GM12878 (cell line): ENCODE measurements around the gene KCNK17. TPM values are rescaled to one million over a fixed set of nuclear protein-coding genes. Genes with fewer than 3 reads are reported as not detected.

Experiments
- ATAC-seq: fragments of 200-7000 bp; cut with Tn5 transposase; 3 replicates; pipeline ENCODE4 v1.9.1; 2020; ENCODE audit warnings: mild to moderate bottlenecking, moderate library complexity
- BruUV-seq: library from RNA; stranded (reverse); fragments of 400-500 nt; replicated peaks from 2 replicates; lab custom pipeline; 2021; lab: Mats Ljungman, UMichigan
- CTCF ChIA-PET: fragments of 300-600 bp; sonication (Branson Sonifier 250); formaldehyde crosslinking; extraction: SDS; loops from one replicate; lab custom pipeline; 2021; ENCODE audit warnings: inconsistent platforms; lab: Yijun Ruan, JAX
- POLR2A ChIA-PET: fragments of 350-600 bp; formaldehyde crosslinking; extraction: SDS; loops from one replicate; lab custom pipeline; 2021; ENCODE audit warnings: inconsistent platforms; lab: Charles Lee
- RAD21 ChIA-PET: fragments of 300-600 bp; sonication (Branson Sonifier 250); formaldehyde crosslinking; loops from one replicate; lab custom pipeline; 2023; ENCODE audit warnings: antibody characterized with exemption; ENCODE audit not compliant: unreplicated experiment; lab: Charles Lee
- SMC1A ChIA-PET: fragments of 300-600 bp; sonication (Branson Sonifier 250); formaldehyde crosslinking; loops from one replicate; lab custom pipeline; 2023; ENCODE audit not compliant: unreplicated experiment, uncharacterized antibody; lab: Charles Lee
- DNase-seq: peaks from one replicate; pipeline ENCODE4 v3.0.0-alpha.2; 2011; ENCODE audit warnings: low read depth, low spot score
- FAIRE-seq: peaks from 3 replicates; lab custom pipeline; 2011; peaks lifted over from hg19 to GRCh38; lab: Jason Lieb, UNC
- H2AFZ ChIP-seq: 2 replicates; pipeline ENCODE4 v1.6.0; 2011; ENCODE audit warnings: low read depth, low read length, control low read depth; ENCODE audit not compliant: control insufficient read depth
- H3K27ac ChIP-seq: 2 replicates; pipeline ENCODE4 v1.5.1; 2011; ENCODE audit warnings: control low read depth; ENCODE audit not compliant: control insufficient read depth, insufficient read depth
- H3K27me3 ChIP-seq, 2 experiments: replicated peaks in 1 of 2; 2 replicates each; pipeline versions ENCODE4 v1.6.0 to v1.6.1; 2011; ENCODE audit warnings: low read length in 1 of 2; ENCODE audit not compliant: control insufficient read depth in 2 of 2, insufficient read depth in 2 of 2
- H3K36me3 ChIP-seq, 2 experiments: 2 replicates each; pipeline ENCODE4 v1.5.1; 2011; ENCODE audit warnings: low read length in 1 of 2; ENCODE audit not compliant: control insufficient read depth in 2 of 2, insufficient read depth in 2 of 2
- H3K4me1 ChIP-seq: 2 replicates; pipeline ENCODE4 v1.6.1; 2011; ENCODE audit warnings: mild to moderate bottlenecking, low read length, moderate library complexity, mixed read lengths; ENCODE audit not compliant: control insufficient read depth, insufficient read depth
- H3K4me2 ChIP-seq: 2 replicates; pipeline ENCODE4 v1.6.0; 2011; ENCODE audit warnings: control low read depth; ENCODE audit not compliant: control insufficient read depth, insufficient read depth
- H3K4me3 ChIP-seq: fragments of 200-600 bp; sonication (generic); 2 replicates; pipeline ENCODE4 v1.5.1; 2016
- H3K79me2 ChIP-seq: 2 replicates; pipeline ENCODE4 v1.6.0; 2011; ENCODE audit warnings: low read length; ENCODE audit not compliant: control insufficient read depth, insufficient read depth
- H3K9ac ChIP-seq: 2 replicates; pipeline ENCODE4 v1.8.0; 2011; ENCODE audit warnings: low read length, control low read depth, mixed read lengths; ENCODE audit not compliant: control insufficient read depth, insufficient read depth
- H3K9me3 ChIP-seq: replicated peaks from 3 replicates; pipeline ENCODE4 v1.5.1; 2011; ENCODE audit warnings: mild to moderate bottlenecking, low read length; ENCODE audit not compliant: control insufficient read depth, insufficient read depth
- H4K20me1 ChIP-seq: 2 replicates; pipeline ENCODE4 v1.6.0; 2011; ENCODE audit not compliant: control insufficient read depth, insufficient read depth
- BCLAF1 ChIP-seq: fragments of 450-650 bp; IDR thresholded peaks from 2 replicates; pipeline ENCODE4 v1.6.1; 2017; ENCODE audit warnings: antibody characterized with exemption, mild to moderate bottlenecking, moderate library complexity
- BRCA1 ChIP-seq: IDR thresholded peaks from 2 replicates; pipeline ENCODE4 v1.6.1; 2011; ENCODE audit warnings: low read depth, low read length, improper control_type of control experiment
- HDAC6 ChIP-seq: fragments of 200-600 bp; sonication (generic); IDR thresholded peaks from one replicate; pipeline ENCODE4 v1.8.0; 2017; ENCODE audit warnings: antibody characterized with exemption; ENCODE audit not compliant: unreplicated experiment
- IKZF1 ChIP-seq: fragments of 450-650 bp; conservative IDR thresholded peaks from 2 replicates; pipeline ENCODE4 v1.6.1; 2017; ENCODE audit warnings: antibody characterized with exemption, mild to moderate bottlenecking
- IRF4 ChIP-seq: IDR thresholded peaks from 2 replicates; pipeline ENCODE4 v1.6.1; 2011; ENCODE audit warnings: low read depth, low read length
- JUNB ChIP-seq: IDR thresholded peaks from 2 replicates; pipeline ENCODE4 v1.6.1; 2016; ENCODE audit warnings: antibody characterized with exemption, mild to moderate bottlenecking
- KAT2A ChIP-seq: conservative IDR thresholded peaks from 2 replicates; pipeline ENCODE4 v1.6.1; 2011; ENCODE audit warnings: low read depth, low read length; ENCODE audit not compliant: control insufficient read depth
- MEF2B ChIP-seq: fragments of 450-650 bp; IDR thresholded peaks from 2 replicates; pipeline ENCODE4 v1.6.1; 2018; ENCODE audit warnings: mild to moderate bottlenecking, moderate library complexity; ENCODE audit not compliant: partially characterized antibody, poor library complexity, severe bottlenecking
- NFXL1 ChIP-seq: fragments of 450-650 bp; IDR thresholded peaks from 2 replicates; pipeline ENCODE4 v1.6.1; 2017; ENCODE audit warnings: antibody characterized with exemption, mild to moderate bottlenecking, borderline replicate concordance
- POLR2AphosphoS2 ChIP-seq: IDR thresholded peaks from 2 replicates; pipeline ENCODE4 v1.6.1; 2011; ENCODE audit warnings: low read depth, mild to moderate bottlenecking, low read length, improper control_type of control experiment, moderate library complexity
- STAT3 ChIP-seq: IDR thresholded peaks from 2 replicates; pipeline ENCODE4 v1.6.1; 2011; ENCODE audit warnings: low read depth, low read length, improper control_type of control experiment
- SUZ12 ChIP-seq: fragments of 200-600 bp; sonication (generic); IDR thresholded peaks from one replicate; pipeline ENCODE4 v1.6.1; 2018; ENCODE audit warnings: antibody characterized with exemption, mild to moderate bottlenecking; ENCODE audit not compliant: unreplicated experiment
- TAF1 ChIP-seq: IDR thresholded peaks from 2 replicates; pipeline ENCODE4 v1.6.1; 2011; ENCODE audit warnings: mild to moderate bottlenecking, low read depth, low read length, borderline replicate concordance
- ZNF24 ChIP-seq: fragments of 450-650 bp; IDR thresholded peaks from 2 replicates; pipeline ENCODE4 v1.6.1; 2017; ENCODE audit warnings: antibody characterized with exemption, mild to moderate bottlenecking
- ZNF274 ChIP-seq: IDR thresholded peaks from one replicate; pipeline ENCODE4 v1.8.0; 2011; ENCODE audit not compliant: insufficient read length, insufficient read depth
- ZNF592 ChIP-seq: fragments of 450-650 bp; IDR thresholded peaks from 2 replicates; pipeline ENCODE4 v1.6.1; 2017; ENCODE audit warnings: mild to moderate bottlenecking, moderate library complexity
- WGBS: methylation state at CpG from one replicate; pipeline ENCODE4 v1.1.6; 2016; ENCODE audit warnings: low lambda C conversion rate; ENCODE audit not compliant: insufficient replicate concordance, insufficient coverage; ENCODE audit errors: missing lambda C conversion rate; 5-methylcytosine and 5-hydroxymethylcytosine counted together
- in situ Hi-C: fragments of 300-500 bp; cut with MboI; formaldehyde crosslinking; loops from 9 replicates; pipeline ENCODE4 v1.14.3; 2018; ENCODE audit warnings: mixed read lengths
- intact Hi-C: fragments of 100-400 bp; cut with micrococcal nuclease; formaldehyde crosslinking; loops from one replicate; pipeline ENCODE4 v1.14.2; 2022; ENCODE audit not compliant: unreplicated experiment
- polyA plus RNA-seq, 11 experiments: library from polyadenylated mRNA; depleted of rRNA in 4 of 11; unstranded in 6 of 11; stranded (reverse) in 5 of 11; fragments of >200 nt; fragmentation: Nextera tagmentation in 4 of 11; fragmentation: Illumina TruSeq in 1 of 11; extraction: Ambion mirVana in 4 of 11; extraction: Trizol in 1 of 11; gene quantifications; 1 replicate in 1 of 11; 2 replicates in 10 of 11; pipeline versions ENCODE4 v1.2.1 to v1.2.3, GENCODE V29; 2011 to 2016; ENCODE audit warnings: inconsistent platforms in 2 of 11, missing spikeins in 2 of 11, low read depth in 1 of 11
- total RNA-seq, 4 experiments: library from RNA; depleted of rRNA in 3 of 4; stranded (reverse); fragments of >200 nt in 3 of 4; fragmentation: Illumina TruSeq in 1 of 4; extraction: Trizol in 1 of 4; gene quantifications; 2 replicates each; pipeline versions ENCODE4 v1.2.1 to v1.2.3, GENCODE V29; 2013 to 2021
- TF ChIP-seq, protein P1 (sequence below): fragments of 450-650 bp; IDR thresholded peaks from 2 replicates; pipeline ENCODE4 v1.6.1; 2017; ENCODE audit warnings: mild to moderate bottlenecking

Gene KCNK17
- total and polyA plus RNA-seq, 10 of the 15 experiments (the other 5 are each of a cell fraction or from before 2014, with no cell fraction given) = not detected

- SMC1A ChIA-PET = interaction anchor here (0.8 to 2.3 kb wide), 5 partner anchors 11 to 962 kb away, joined by 3 to 7 read pairs (median 3); no protein-coding TSS in a partner anchor
- DNase-seq (no peak), ATAC-seq (no peak), FAIRE-seq (no peak)
- intact Hi-C loops = loop anchor here (5.0 to 10.0 kb wide), 3 partner anchors 545 to 1500 kb away; no protein-coding TSS in a partner anchor
- no peak overlapping the region for H3K27ac ChIP-seq
- H3K9me3 ChIP-seq = no peaks in the 10 kb centered on the region; the same call in 2 of the 3 replicates
- RAD21 ChIA-PET = interaction anchor here (0.9 kb wide), 1 partner anchor 16 kb away, joined by 3 read pairs; no protein-coding TSS in a partner anchor
- CTCF ChIA-PET = interaction anchor here (0.5 to 2.5 kb wide), 10 partner anchors 11 to 1716 kb away, joined by 3 to 7 read pairs (median 4); no protein-coding TSS in a partner anchor
- no peaks in the 10 kb centered on the region for H3K27me3 ChIP-seq
- BruUV-seq = no TSS peak
- no peaks in the 10 kb centered on the region for H4K20me1 ChIP-seq
- in situ Hi-C loops = no loop called here
- no peaks in the 10 kb centered on the region for H3K36me3 ChIP-seq
- H3K4me3 ChIP-seq = no peak overlapping the region
- WGBS = 43% methylated on average over 6 of the region's 6 CpGs
- no peak overlapping the region for H3K4me2 ChIP-seq
- H3K9ac ChIP-seq = no peak overlapping the region
- H2AFZ ChIP-seq = no peak overlapping the region
- POLR2A ChIA-PET = no interaction called here
- no peaks in the 10 kb centered on the region for H3K79me2 ChIP-seq
- H3K4me1 ChIP-seq = peaks cover 7% of the 10 kb centered on the region
- TF ChIP-seq MEF2B (no peak), IRF4 (no peak), SUZ12 (no peak), ZNF24 (no peak), POLR2AphosphoS2 (no peak), KAT2A (no peak), BCLAF1 (no peak), HDAC6 (no peak), BRCA1 (no peak), NFXL1 (no peak), STAT3 (no peak), TAF1 (no peak), ZNF592 (no peak), IKZF1 (no peak), JUNB (no peak), ZNF274 (no peak)
- TF ChIP-seq, protein P1, sequence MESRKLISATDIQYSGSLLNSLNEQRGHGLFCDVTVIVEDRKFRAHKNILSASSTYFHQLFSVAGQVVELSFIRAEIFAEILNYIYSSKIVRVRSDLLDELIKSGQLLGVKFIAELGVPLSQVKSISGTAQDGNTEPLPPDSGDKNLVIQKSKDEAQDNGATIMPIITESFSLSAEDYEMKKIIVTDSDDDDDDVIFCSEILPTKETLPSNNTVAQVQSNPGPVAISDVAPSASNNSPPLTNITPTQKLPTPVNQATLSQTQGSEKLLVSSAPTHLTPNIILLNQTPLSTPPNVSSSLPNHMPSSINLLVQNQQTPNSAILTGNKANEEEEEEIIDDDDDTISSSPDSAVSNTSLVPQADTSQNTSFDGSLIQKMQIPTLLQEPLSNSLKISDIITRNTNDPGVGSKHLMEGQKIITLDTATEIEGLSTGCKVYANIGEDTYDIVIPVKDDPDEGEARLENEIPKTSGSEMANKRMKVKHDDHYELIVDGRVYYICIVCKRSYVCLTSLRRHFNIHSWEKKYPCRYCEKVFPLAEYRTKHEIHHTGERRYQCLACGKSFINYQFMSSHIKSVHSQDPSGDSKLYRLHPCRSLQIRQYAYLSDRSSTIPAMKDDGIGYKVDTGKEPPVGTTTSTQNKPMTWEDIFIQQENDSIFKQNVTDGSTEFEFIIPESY = no peak
Measured at GRCh38 chr6:39347206-39347605, 33.0 kb upstream of the KCNK17 start.
